Measurements from ENCODE around the gene YAP1.

YAP1 gene

DNA sequence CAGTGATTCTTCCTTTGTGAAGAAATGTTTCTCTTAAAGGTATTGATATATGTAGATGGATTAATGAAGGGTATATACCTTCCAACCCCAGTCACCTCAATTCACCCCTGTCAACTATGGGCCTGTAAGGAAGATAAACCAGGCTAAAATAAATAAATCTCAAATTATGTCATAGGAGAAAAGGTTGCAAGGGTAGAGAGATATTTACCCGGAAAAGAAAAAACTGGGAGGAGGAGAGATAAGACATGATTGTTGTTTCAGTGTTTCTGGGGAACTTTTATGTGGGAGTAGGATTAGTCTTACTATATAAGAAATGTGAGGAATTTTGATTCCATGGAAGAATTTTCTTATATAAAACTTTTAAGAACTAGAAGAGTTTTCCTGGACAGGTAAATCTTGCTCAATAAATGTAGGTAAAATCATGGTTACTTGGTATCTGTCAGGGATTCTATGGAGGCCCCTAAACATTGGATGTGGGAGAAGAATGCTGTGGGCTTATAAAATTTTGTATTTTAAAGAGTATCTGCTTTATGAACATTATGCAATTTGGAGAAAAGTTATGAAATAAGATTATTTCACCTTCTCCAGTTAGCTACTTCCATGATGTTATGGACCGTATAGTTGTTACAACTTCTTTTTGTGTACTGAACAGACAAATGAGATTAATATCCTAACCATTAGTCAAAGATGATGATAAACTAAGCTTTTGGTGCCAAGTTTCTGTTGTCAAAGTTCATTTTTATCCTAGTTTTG, 6.4 kb downstream of the YAP1 start:
- POLR2A ChIA-PET, result no interaction called here
- Histone ChIP-seq H3K27ac (ENCODE audit: extremely low read depth, low read depth, low read length) (0 out of 2 replicates have a peak overlapping the region, but pooled peaks have one; percentile 57), H3K36me3 (ENCODE audit: control insufficient read depth in 2 of 2, insufficient read depth in 1 of 2, low read length in 2 of 2) (no peaks in the 10 kb centered on the region), H3K9me3 (ENCODE audit: control insufficient read depth, insufficient read depth, low read depth, low read length) (no peaks in the 10 kb centered on the region), H3K4me3 (ENCODE audit: low read depth, low read length) (no peak overlapping the region), H3K4me1 (ENCODE audit: control insufficient read depth, insufficient read depth, low read length) (peaks cover 33% of the 10 kb centered on the region)
- no peak for TF ChIP-seq ZNF157 (tag by site-specific recombination; IDR thresholded peaks at IDR 0.05)
- TF ChIP-seq ELK4 (IDR thresholded peaks at IDR 0.05; ENCODE audit: borderline replicate concordance, low read depth, low read length), result no peak
- no peak for TF ChIP-seq HOXD13 (CRISPR knock-in tag; IDR thresholded peaks at IDR 0.05; ENCODE audit: borderline replicate concordance)
- TF ChIP-seq WT1 (tag by site-specific recombination; IDR thresholded peaks at IDR 0.05), result peak; percentile 56
- TF ChIP-seq BCL11B (tag by site-specific recombination; IDR thresholded peaks at IDR 0.05; ENCODE audit: low read depth), result no peak
- no peak for TF ChIP-seq SETDB1 (IDR thresholded peaks at IDR 0.05; ENCODE audit: insufficient read length, low read length)
- no peak for TF ChIP-seq KLF9 (tag by site-specific recombination; IDR thresholded peaks at IDR 0.05; ENCODE audit: low read depth)
- TF ChIP-seq ZNF223 (tag by site-specific recombination; IDR thresholded peaks at IDR 0.05), result no peak
- TF ChIP-seq KLF8 (tag by site-specific recombination; IDR thresholded peaks at IDR 0.05), result no peak
- peak; percentile 27; the same call in 1 of the 2 replicates for TF ChIP-seq ZXDB (tag by site-specific recombination; IDR thresholded peaks at IDR 0.05)
- TF ChIP-seq, protein P1, sequence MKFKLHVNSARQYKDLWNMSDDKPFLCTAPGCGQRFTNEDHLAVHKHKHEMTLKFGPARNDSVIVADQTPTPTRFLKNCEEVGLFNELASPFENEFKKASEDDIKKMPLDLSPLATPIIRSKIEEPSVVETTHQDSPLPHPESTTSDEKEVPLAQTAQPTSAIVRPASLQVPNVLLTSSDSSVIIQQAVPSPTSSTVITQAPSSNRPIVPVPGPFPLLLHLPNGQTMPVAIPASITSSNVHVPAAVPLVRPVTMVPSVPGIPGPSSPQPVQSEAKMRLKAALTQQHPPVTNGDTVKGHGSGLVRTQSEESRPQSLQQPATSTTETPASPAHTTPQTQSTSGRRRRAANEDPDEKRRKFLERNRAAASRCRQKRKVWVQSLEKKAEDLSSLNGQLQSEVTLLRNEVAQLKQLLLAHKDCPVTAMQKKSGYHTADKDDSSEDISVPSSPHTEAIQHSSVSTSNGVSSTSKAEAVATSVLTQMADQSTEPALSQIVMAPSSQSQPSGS (tag by site-specific recombination; IDR thresholded peaks at IDR 0.05; ENCODE audit: low read depth), result no peak
- TF ChIP-seq ZNF501 (tag by site-specific recombination; IDR thresholded peaks at IDR 0.05), result no peak
- peak; percentile 63; the same call in 1 of the 2 replicates for TF ChIP-seq PRDM6 (tag by site-specific recombination; IDR thresholded peaks at IDR 0.05)
- TF ChIP-seq, protein P2, sequence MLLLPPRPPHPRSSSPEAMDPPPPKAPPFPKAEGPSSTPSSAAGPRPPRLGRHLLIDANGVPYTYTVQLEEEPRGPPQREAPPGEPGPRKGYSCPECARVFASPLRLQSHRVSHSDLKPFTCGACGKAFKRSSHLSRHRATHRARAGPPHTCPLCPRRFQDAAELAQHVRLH (tag by site-specific recombination; IDR thresholded peaks at IDR 0.05), result 0 out of 2 replicates have a peak, but pooled peaks have one; percentile 22
- TF ChIP-seq ZNF211 (tag by site-specific recombination; IDR thresholded peaks at IDR 0.05; ENCODE audit: low read depth), result no peak
- CTCF ChIA-PET, result interaction anchor here (1.1 kb wide), 1 partner anchor 496 kb away, joined by 4 read pairs; no protein-coding TSS in a partner anchor

- H3K4me3 ChIP-seq (ENCODE audit: low read depth, low read length), result no peak overlapping the region
- H3K4me1 ChIP-seq (ENCODE audit: control insufficient read depth, insufficient read depth, low read length), result peaks cover 33% of the 10 kb centered on the region
- H3K27ac ChIP-seq (ENCODE audit: extremely low read depth, low read depth, low read length), result no peak overlapping the region
- CTCF ChIA-PET, result no interaction called here
- H3K9me3 ChIP-seq (ENCODE audit: control insufficient read depth, insufficient read depth, low read depth, low read length), result no peaks in the 10 kb centered on the region
- POLR2A ChIA-PET, result no interaction called here
- TF ChIP-seq PRDM6 (tag by site-specific recombination; IDR thresholded peaks at IDR 0.05), result peak; percentile 46; the same call in 1 of the 2 replicates
- no peak for TF ChIP-seq YY2 (tag by site-specific recombination; IDR thresholded peaks at IDR 0.05)
- H3K36me3 ChIP-seq (ENCODE audit: control insufficient read depth in 2 of 2, insufficient read depth in 1 of 2, low read length in 2 of 2), result no peaks in the 10 kb centered on the region
Measured at GRCh38 chr11:102117472-102118113, 7.3 kb downstream of the YAP1 start.

All from HEK293 (cell line).